ENCODE results near the gene LRRK2. TPM values are rescaled to one million over a fixed set of nuclear protein-coding genes. Genes with fewer than 3 reads are reported as not detected.

The LRRK2 gene
- total RNA-seq, 2 donors from 2014 or later = 6.2 to 6.8 TPM

GRCh38 chr12:40327535-40327934 is 102.7 kb downstream of the LRRK2 start:
- Histone ChIP-seq H3K9me3 (no peaks in the 10 kb centered on the region), H3K4me3 (no peak overlapping the region), H3K4me1 (replicated peaks) (no peaks in the 10 kb centered on the region), H3K36me3 (no peaks in the 10 kb centered on the region), H3K27me3 (replicated peaks; ENCODE audit: insufficient read depth) (no peaks in the 10 kb centered on the region), H3K27ac (no peak overlapping the region)
- 96% methylated on average over 3 of the region's 3 CpGs for WGBS
- TF ChIP-seq POLR2A (IDR thresholded peaks at IDR 0.05) = no peak
- TF ChIP-seq POLR2AphosphoS5 (IDR thresholded peaks at IDR 0.05) = no peak
- no peak for TF ChIP-seq CTCF (IDR thresholded peaks at IDR 0.05)
- intact Hi-C loops (cut with DNase I) = no loop called here
- no peak for DNase-seq (ENCODE audit: low spot score)

GRCh38 chr12:40330180-40330579 is 105.4 kb downstream of the LRRK2 start:
- TF ChIP-seq CTCF (IDR thresholded peaks at IDR 0.05) = no peak
- no peak for TF ChIP-seq POLR2AphosphoS5 (IDR thresholded peaks at IDR 0.05)
- TF ChIP-seq POLR2A (IDR thresholded peaks at IDR 0.05) = no peak
- WGBS = 90% methylated on average over 1 of the region's 1 CpG

GRCh38 chr12:40331886-40332285 is 107.1 kb downstream of the LRRK2 start:
- H3K27ac ChIP-seq = no peak overlapping the region

More at GRCh38 chr12:40330180-40330579, 105.4 kb downstream of the LRRK2 start:
- intact Hi-C loops (cut with DNase I) = loop anchor here (10.0 kb wide), 1 partner anchor 595 kb away; no protein-coding TSS in a partner anchor
- Histone ChIP-seq H3K4me1 (replicated peaks) (no peaks in the 10 kb centered on the region), H3K4me3 (no peak overlapping the region), H3K27ac (no peak overlapping the region), H3K27me3 (replicated peaks; ENCODE audit: insufficient read depth) (no peaks in the 10 kb centered on the region), H3K36me3 (no peaks in the 10 kb centered on the region), H3K9me3 (no peaks in the 10 kb centered on the region)
- no peak for DNase-seq (ENCODE audit: low spot score)

GRCh38 chr12:40335991-40336390 is 111.2 kb downstream of the LRRK2 start:
- 67% methylated on average over 2 of the region's 2 CpGs for WGBS
- TF ChIP-seq CTCF (IDR thresholded peaks at IDR 0.05) = no peak
- no peak for TF ChIP-seq POLR2AphosphoS5 (IDR thresholded peaks at IDR 0.05)
- TF ChIP-seq POLR2A (IDR thresholded peaks at IDR 0.05) = no peak
- no peak overlapping the region for H3K27ac ChIP-seq
- H3K36me3 ChIP-seq = no peaks in the 10 kb centered on the region
- H3K4me3 ChIP-seq = no peak overlapping the region
- no peaks in the 10 kb centered on the region for H3K4me1 ChIP-seq (replicated peaks)
- H3K9me3 ChIP-seq = no peaks in the 10 kb centered on the region
- intact Hi-C loops (cut with DNase I) = loop anchor here (10.0 kb wide), 1 partner anchor 589 kb away; no protein-coding TSS in a partner anchor
- DNase-seq (ENCODE audit: low spot score) = no peak
- no peaks in the 10 kb centered on the region for H3K27me3 ChIP-seq (replicated peaks; ENCODE audit: insufficient read depth)

More at GRCh38 chr12:40331886-40332285, 107.1 kb downstream of the LRRK2 start:
- H3K9me3 ChIP-seq = no peaks in the 10 kb centered on the region
- no peaks in the 10 kb centered on the region for H3K27me3 ChIP-seq (replicated peaks; ENCODE audit: insufficient read depth)
- H3K4me1 ChIP-seq (replicated peaks) = no peaks in the 10 kb centered on the region
- 85% methylated on average over 1 of the region's 1 CpG for WGBS
- TF ChIP-seq POLR2A (IDR thresholded peaks at IDR 0.05) (no peak), CTCF (IDR thresholded peaks at IDR 0.05) (no peak), POLR2AphosphoS5 (IDR thresholded peaks at IDR 0.05) (no peak)
- intact Hi-C loops (cut with DNase I) = loop anchor here (10.0 kb wide), 1 partner anchor 593 kb away; no protein-coding TSS in a partner anchor
- no peak overlapping the region for H3K4me3 ChIP-seq
- no peak for DNase-seq (ENCODE audit: low spot score)
- no peaks in the 10 kb centered on the region for H3K36me3 ChIP-seq

GRCh38 chr12:40336573-40337199 is 111.9 kb downstream of the LRRK2 start:
- Histone ChIP-seq H3K27ac (no peak overlapping the region), H3K27me3 (replicated peaks; ENCODE audit: insufficient read depth) (no peaks in the 10 kb centered on the region), H3K9me3 (no peaks in the 10 kb centered on the region), H3K4me3 (no peak overlapping the region), H3K36me3 (no peaks in the 10 kb centered on the region), H3K4me1 (replicated peaks) (no peaks in the 10 kb centered on the region)
- intact Hi-C loops (cut with DNase I) = loop anchor here (10.0 kb wide), 1 partner anchor 588 kb away; no protein-coding TSS in a partner anchor
- DNase-seq (ENCODE audit: low spot score) = no peak
- TF ChIP-seq POLR2A (IDR thresholded peaks at IDR 0.05) = no peak
- no peak for TF ChIP-seq POLR2AphosphoS5 (IDR thresholded peaks at IDR 0.05)
- peak in 3 of 4 experiments; percentile 15 to 29 (median 25) for TF ChIP-seq CTCF (IDR thresholded peaks at IDR 0.05)
- WGBS = 66% methylated on average over 1 of the region's 1 CpG

Data from prostate gland (tissue), 2 donors.